ENCODE data around the gene TMPRSS2. TPM values are rescaled to one million over a fixed set of nuclear protein-coding genes. Genes with fewer than 3 reads are reported as not detected.

TMPRSS2 gene
- total and polyA plus RNA-seq, 3 donors from 2014 or later = 2.3 to 5.6 (median 3.9) TPM

- no peak overlapping the region for H3K27ac ChIP-seq
- no peak overlapping the region for H3K4me3 ChIP-seq
- 73 to 77% methylated on average over 19 of the region's 19 CpGs for WGBS, 2 donors
- TF ChIP-seq CTCF (IDR thresholded peaks at IDR 0.05) (no peak), POLR2A (IDR thresholded peaks at IDR 0.05) (no peak)
- H3K36me3 ChIP-seq (ENCODE audit: low read depth, missing control alignments) = no peaks in the 10 kb centered on the region
- no peaks in the 10 kb centered on the region for H3K27me3 ChIP-seq
- no peaks in the 10 kb centered on the region for H3K4me1 ChIP-seq
- intact Hi-C loops (cut with DNase I; ENCODE audit: low total_unique reads) = no loop called here
- no peak for DNase-seq
- H3K9me3 ChIP-seq = no peaks in the 10 kb centered on the region
These were observed 28.3 kb upstream of the TMPRSS2 start for GRCh38 chr21:41536076-41536826.

- no peak overlapping the region for H3K27ac ChIP-seq
- H3K36me3 ChIP-seq (ENCODE audit: low read depth, missing control alignments) = no peaks in the 10 kb centered on the region
- no peaks in the 10 kb centered on the region for H3K4me1 ChIP-seq
- 77 to 78% methylated on average over 4 of the region's 4 CpGs for WGBS, 2 donors
- intact Hi-C loops (cut with DNase I; ENCODE audit: low total_unique reads) = no loop called here
- no peak overlapping the region for H3K4me3 ChIP-seq
- H3K27me3 ChIP-seq = no peaks in the 10 kb centered on the region
- no peak for DNase-seq
- H3K9me3 ChIP-seq = no peaks in the 10 kb centered on the region
- TF ChIP-seq CTCF (IDR thresholded peaks at IDR 0.05) = no peak
These were observed 22.4 kb upstream of the TMPRSS2 start for GRCh38 chr21:41530366-41530765.

- TF ChIP-seq CTCF (IDR thresholded peaks at IDR 0.05) (no peak), POLR2A (IDR thresholded peaks at IDR 0.05) (no peak)
- Histone ChIP-seq H3K27me3 (no peaks in the 10 kb centered on the region), H3K9me3 (no peaks in the 10 kb centered on the region), H3K36me3 (ENCODE audit: low read depth, missing control alignments) (no peaks in the 10 kb centered on the region), H3K27ac (no peak overlapping the region), H3K4me1 (no peaks in the 10 kb centered on the region), H3K4me3 (no peak overlapping the region)
- DNase-seq = no peak
- intact Hi-C loops (cut with DNase I; ENCODE audit: low total_unique reads) = no loop called here
- WGBS, 2 donors = 76% methylated on average over 9 of the region's 9 CpGs
These were observed 21.8 kb upstream of the TMPRSS2 start for GRCh38 chr21:41529769-41530168.

- Histone ChIP-seq H3K27me3 (no peaks in the 10 kb centered on the region), H3K4me1 (no peaks in the 10 kb centered on the region), H3K27ac (no peak overlapping the region), H3K36me3 (ENCODE audit: low read depth, missing control alignments) (no peaks in the 10 kb centered on the region), H3K9me3 (no peaks in the 10 kb centered on the region), H3K4me3 (no peak overlapping the region)
- 80 to 83% methylated on average over 10 of the region's 10 CpGs for whole genome bisulfite sequencing, 2 donors
- no peak for TF ChIP-seq POLR2A (IDR thresholded peaks at IDR 0.05)
- TF ChIP-seq CTCF (IDR thresholded peaks at IDR 0.05) = no peak
- no peak for DNase-seq
- intact Hi-C loops (cut with DNase I; ENCODE audit: low total_unique reads) = no loop called here
These were observed 18.6 kb upstream of the TMPRSS2 start for GRCh38 chr21:41526478-41527087.

- TF ChIP-seq CTCF (IDR thresholded peaks at IDR 0.05) = no peak
- TF ChIP-seq POLR2A (IDR thresholded peaks at IDR 0.05) = no peak
- H3K4me3 ChIP-seq = no peak overlapping the region
- H3K9me3 ChIP-seq = no peaks in the 10 kb centered on the region
- H3K27me3 ChIP-seq = no peaks in the 10 kb centered on the region
- H3K27ac ChIP-seq = no peak overlapping the region
- H3K4me1 ChIP-seq = no peaks in the 10 kb centered on the region
- 90% methylated on average over 2 to 3 of the region's 3 CpGs for WGBS, 2 donors
- no peak for DNase-seq
- H3K36me3 ChIP-seq (ENCODE audit: low read depth, missing control alignments) = no peaks in the 10 kb centered on the region
- intact Hi-C loops (cut with DNase I; ENCODE audit: low total_unique reads) = no loop called here
These were observed 15.2 kb upstream of the TMPRSS2 start for GRCh38 chr21:41523175-41523574.
